ENCODE data around the gene IL15RA.
"Not testable (repeated sequence)": the region's sequence is repeated elsewhere in the genome, so short reads cannot be mapped to it uniquely, and the experiment has no call there.

IL15RA gene

DNA sequence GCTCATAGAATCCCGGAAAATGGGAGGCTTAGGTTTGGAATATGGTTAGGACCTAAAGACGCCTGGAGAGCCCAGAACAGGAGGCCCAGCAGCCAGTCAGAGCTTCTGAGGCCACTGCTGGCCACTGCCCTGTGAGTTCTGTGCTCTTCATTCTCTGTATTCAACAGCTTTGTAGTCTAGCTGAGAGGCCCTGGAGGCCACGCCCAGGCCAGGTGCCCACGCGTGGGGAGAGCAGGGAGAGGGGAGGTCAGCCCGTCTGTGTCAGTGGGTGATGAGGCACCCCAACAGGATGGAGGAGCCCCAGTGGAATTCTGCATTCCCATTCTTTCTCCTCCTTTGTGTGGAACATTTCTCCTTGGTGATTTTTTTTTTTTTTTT, 29.1 kb downstream of the IL15RA start:
- DNase-seq = no peak

- no peak for DNase-seq
Measured at GRCh38 chr10:5947471-5948207, 29.7 kb downstream of the IL15RA start.

DNA sequence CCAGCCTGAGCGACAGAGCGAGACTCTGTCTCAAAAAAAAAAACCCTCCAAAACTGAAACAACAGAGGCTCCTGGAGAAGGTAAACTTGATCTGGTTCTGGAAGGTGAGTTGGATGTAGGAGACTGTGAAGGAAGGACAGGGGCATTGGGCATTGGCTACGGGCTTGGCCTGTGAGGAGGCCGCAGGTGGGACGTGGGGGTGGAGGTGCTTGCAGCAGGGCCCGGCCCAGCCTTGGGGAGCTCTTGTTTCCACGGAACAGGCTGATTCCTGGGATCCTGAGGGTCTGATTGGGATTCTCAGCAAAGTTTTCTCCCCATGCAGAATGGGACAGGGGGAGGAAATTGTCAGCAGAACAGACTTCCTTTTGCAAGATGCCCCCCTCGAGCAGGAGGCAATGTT, 30.6 kb downstream of the IL15RA start:
- DNase-seq = no peak

GRCh38 chr10:5946419-5946775, 30.9 kb downstream of the IL15RA start:
- not testable (repeated sequence) for DNase-seq

- no peak for DNase-seq
Measured at GRCh38 chr10:5945561-5946418, 31.6 kb downstream of the IL15RA start.

- no peak for DNase-seq
Measured at GRCh38 chr10:5945190-5945509, 32.2 kb downstream of the IL15RA start.

DNA sequence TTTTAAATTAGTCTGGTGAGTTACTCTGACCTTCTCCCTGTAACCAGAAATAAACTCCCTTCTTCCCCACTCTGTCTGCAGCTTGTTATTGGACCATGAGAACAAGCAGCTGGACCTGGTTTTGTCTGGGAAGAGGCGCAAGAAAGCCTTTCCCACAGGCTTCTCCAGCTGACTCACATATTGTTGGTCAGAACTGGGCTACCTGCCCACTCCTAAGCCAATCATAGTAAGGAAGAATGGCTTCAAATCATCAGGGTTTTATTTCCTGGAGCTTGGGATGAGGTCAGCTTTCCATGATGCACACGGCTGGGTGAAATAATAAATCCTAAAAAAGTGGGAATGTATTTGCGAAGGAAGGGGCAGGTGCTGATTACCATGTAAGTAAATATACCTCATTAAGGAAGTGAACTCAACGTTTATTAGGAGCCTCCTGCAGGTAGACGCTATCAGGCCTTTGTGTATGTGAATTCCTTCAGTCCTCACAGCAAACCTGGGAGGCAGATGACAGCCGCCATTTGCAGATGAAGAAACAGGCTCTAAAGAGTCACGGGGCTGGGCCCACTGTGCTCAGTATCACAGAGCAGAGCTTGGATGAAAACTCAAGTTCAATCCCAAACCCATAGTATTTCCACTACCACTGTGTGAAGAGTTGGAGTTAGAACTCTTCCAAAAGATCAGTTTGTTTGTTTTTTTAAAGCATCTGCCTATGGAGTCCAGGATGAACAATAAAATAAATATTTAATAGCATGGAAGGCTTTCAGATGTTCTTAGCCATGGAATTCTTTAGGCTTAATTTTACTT, 32.8 kb downstream of the IL15RA start:
- no peak for DNase-seq

DNA sequence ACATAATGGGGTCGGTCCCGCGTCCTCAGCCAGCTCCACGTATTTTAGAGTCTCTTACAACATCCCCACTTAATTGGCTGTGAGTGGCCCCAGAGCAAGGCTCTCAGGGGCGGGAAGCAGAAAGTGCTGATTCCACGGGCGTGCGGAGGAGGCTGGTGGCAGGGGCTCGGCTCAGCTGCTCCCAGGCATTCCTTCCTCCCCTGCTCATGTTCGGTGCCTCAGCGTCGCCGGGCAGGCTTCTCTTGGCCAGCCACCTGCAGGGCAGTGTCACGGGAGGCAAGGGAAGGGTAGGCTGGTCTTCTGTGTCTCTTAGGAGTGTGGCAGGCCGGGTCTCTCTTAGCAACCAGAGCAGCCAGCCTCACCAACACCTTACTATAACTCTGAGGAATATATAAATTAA, 33.8 kb downstream of the IL15RA start:
- no peak for DNase-seq

GRCh38 chr10:5942474-5942873, 34.9 kb downstream of the IL15RA start:
- no peak for DNase-seq

DNA sequence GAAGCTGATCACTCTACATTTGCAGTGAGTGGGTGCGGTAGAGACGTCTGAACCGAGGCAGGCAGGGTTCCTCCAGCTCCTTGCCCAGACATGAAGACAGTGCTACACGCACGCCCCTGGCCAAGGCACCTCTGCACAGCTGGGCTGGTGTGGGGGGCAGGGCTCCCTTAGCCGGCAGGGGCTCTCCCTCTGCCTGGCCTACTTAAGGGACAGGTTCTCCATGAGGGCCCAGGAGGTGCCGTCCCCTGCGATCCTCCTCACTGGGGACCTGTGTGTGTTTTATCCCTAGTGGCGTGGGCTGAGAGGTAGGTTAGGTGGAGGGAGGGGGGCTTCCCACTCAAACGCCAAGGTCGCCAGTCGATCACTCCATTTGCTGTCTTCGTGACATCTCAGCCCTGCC, 35.3 kb downstream of the IL15RA start:
- no peak for DNase-seq

- no peak for DNase-seq
Measured at GRCh38 chr10:5941579-5941978, 35.8 kb downstream of the IL15RA start.

- DNase-seq = no peak
Measured at GRCh38 chr10:5940807-5941218, 36.5 kb downstream of the IL15RA start.

GRCh38 chr10:5938291-5938690, 39.1 kb downstream of the IL15RA start:
- no peak for DNase-seq

GRCh38 chr10:5937016-5937415, 40.3 kb downstream of the IL15RA start:
- no peak for DNase-seq

DNA sequence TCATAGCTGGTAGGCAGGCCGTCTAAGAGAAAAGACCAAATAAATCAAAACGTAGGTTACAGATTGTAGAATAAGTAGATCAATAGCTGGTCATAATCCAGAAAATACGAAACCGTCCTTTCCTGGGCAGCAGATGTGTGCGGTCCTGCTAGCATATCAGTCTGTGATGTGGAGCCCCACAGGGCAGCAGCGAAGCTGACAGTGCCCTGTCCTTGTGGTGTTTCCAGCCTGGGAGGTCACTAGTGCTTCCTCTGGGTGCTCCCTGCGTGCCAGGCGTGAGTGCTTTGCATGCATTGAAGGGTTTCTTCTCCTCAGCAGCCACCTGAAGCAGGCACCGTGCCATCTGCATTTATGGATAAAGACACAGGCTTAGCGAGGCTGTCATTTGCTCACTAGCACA, 41.7 kb downstream of the IL15RA start:
- DNase-seq = no peak

DNA sequence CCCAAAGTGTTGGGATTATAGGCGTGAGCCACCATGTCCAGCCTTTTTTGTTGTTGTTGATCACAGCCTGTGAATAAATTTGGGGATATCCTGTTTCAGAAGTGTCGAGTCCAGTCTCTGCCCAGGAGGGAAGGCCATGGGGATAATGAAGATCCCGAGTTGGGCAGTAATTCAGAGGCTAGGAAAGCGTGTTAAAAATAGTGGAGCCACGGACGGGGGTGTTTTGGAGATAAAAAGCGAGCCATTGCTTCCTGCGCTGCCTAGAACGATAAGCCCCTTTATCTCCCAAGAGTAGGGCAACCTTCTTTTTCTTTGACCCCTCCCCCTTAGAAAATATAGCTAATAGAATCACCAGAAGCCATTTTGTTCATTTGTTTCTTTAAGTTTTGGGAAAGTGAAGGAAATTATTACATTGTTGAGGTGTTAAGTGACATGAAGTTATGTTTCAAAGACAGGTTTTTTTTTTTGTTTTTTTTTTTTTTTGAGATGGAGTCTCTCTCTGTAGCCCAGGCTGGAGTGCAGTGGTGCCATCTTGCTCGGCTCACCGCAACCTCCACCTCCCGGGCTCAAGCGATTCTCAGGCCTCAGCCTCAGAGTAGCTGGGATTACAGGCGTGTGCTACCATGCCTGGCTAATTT, 43.3 kb downstream of the IL15RA start:
- no peak for DNase-seq

DNA sequence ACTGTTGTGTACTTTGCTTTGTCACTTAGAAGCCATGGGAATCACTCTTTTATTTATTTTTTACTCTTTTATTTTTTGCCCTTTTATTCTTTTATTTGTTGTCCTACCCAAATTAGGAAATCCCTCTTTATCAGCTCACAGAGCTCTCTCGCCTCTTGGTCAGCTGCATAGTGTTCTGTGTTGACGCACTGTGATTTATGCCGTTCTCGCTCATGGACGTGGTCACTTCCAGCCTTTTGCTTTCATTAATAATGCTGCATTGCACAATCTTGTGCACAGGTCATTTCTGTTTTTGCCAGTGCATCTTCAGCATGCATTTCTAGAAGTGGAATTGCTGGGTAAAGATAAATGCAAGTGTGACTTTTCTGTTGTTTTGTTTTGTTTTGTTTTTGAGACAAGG, 45.0 kb downstream of the IL15RA start:
- no peak for DNase-seq

- no peak for DNase-seq
Measured at GRCh38 chr10:5930272-5930671, 47.1 kb downstream of the IL15RA start.

- DNase-seq = no peak
Measured at GRCh38 chr10:5929442-5929841, 47.9 kb downstream of the IL15RA start.

DNA sequence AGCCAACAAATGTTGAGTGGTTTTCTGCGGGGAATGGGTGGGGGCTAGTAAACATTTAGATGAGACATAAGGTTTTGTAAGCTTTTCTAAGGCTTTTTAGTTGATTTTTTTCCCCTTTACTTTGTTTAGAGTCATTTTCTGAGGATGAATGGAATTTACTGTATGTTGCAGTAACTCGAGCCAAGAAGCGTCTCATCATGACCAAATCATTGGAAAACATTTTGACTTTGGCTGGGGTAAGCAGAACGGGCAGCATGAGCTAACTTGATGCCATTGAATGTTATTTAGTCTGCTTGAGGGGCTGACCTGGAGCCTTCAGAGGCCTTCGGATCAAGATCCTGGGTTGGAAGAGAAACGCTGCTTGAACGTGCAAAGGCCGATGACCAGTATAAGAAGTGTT, 50.0 kb downstream of the IL15RA start:
- DNase-seq = no peak

GRCh38 chr10:5924889-5925288, 52.5 kb downstream of the IL15RA start:
- no peak for DNase-seq

GRCh38 chr10:5921746-5922145, 55.6 kb downstream of the IL15RA start:
- DNase-seq = no peak

DNA sequence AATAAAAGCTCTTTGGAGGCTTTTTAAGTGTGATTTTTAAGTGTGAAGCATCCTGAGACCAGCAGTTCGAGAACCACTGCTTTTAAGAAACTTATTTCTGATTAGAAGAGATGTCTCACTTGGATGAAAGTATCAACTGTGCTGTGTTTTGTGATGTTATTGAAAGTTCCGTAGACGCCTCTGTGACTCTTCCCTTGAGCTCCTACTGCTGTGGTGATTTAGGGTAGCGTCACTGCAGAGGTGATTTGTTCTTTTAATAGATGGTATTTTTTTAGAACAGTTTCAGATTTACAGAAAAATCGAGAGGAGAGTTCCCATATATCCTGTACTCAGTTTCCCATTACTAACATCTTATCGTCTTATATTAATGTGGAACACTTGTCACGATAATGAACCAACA, 57.8 kb downstream of the IL15RA start:
- DNase-seq = no peak

Measured in 8988T (cell line).